ENCODE results near the gene PRB2. TPM values are rescaled to one million over a fixed set of nuclear protein-coding genes. Genes with fewer than 3 reads are reported as not detected.

Gene PRB2
- total and polyA plus RNA-seq, 5 experiments from 2014 or later: not detected

GRCh38 chr12:11347810-11348209 lies 47.6 kb downstream of the PRB2 start:
- Mint-ChIP-seq H3K9me3 (peaks cover 0 to 10% (median 4%) of the 10 kb centered on the region in 9 donors), H3K36me3 (peaks cover 0 to 13% (median 8%) of the 10 kb centered on the region in 3 donors), H3K4me1 (no peaks in the 10 kb centered on the region), H3K27ac (no peak overlapping the region), H3K27me3 (peaks cover 0 to 8% (median 4%) of the 10 kb centered on the region in 5 donors), H3K4me3 (no peak overlapping the region)
- ATAC-seq (no peak), DNase-seq (no peak)
- POLR2A ChIA-PET: no interaction called here

- H3K9me3 Mint-ChIP-seq: peaks cover 0 to 10% (median 4%) of the 10 kb centered on the region in 9 donors
- ATAC-seq: no peak
- peaks cover 0 to 13% (median 0%) of the 10 kb centered on the region in 5 donors for H3K27me3 Mint-ChIP-seq
- no peaks in the 10 kb centered on the region for H3K4me1 Mint-ChIP-seq
- H3K27ac Mint-ChIP-seq: no peak overlapping the region
- POLR2A ChIA-PET: no interaction called here
- peaks cover 0 to 17% (median 15%) of the 10 kb centered on the region in 3 donors for H3K36me3 Mint-ChIP-seq
- H3K4me3 Mint-ChIP-seq: no peak overlapping the region
- DNase-seq: no peak
Observed at GRCh38 chr12:11344500-11344899, 50.9 kb downstream of the PRB2 start.

Other genes with a start within 250 kb of the PRB2 start
- 10 to 100 TPM; 13.4 to 14.5 TPM for gene SMIM10L1, start 224.4 kb downstream of the PRB2 start, total RNA-seq
- 10 to 100 TPM in 2 of 3 donors, 1 to 10 TPM in 1; 7.6 to 14.0 (median 11.0) TPM for gene SMIM10L1, start 224.4 kb downstream of the PRB2 start, polyA plus RNA-seq
- gene TAS2R42, start 208.6 kb downstream of the PRB2 start, total RNA-seq: not detected
- not detected for gene TAS2R42, start 208.6 kb downstream of the PRB2 start, polyA plus RNA-seq
- not detected for gene PRB3, start 125.9 kb downstream of the PRB2 start, total RNA-seq
- gene PRB3, start 125.9 kb downstream of the PRB2 start, polyA plus RNA-seq: under 1 TPM in 2 of 3 donors, not detected in 1; 0.22 to 0.75 TPM
- not detected for gene PRB4, start 85.1 kb downstream of the PRB2 start, total RNA-seq
- not detected for gene PRB4, start 85.1 kb downstream of the PRB2 start, polyA plus RNA-seq